GM12874 (cell line): Measurements from ENCODE around the gene ZNF408.

Source experiments
- CTCF ChIP-seq: IDR thresholded peaks from 2 replicates; pipeline ENCODE4 v1.5.1; 2011; ENCODE audit warnings: low read depth, mild to moderate bottlenecking, control low read depth, low read length, moderate library complexity; ENCODE audit not compliant: insufficient read depth

ZNF408 gene

DNA sequence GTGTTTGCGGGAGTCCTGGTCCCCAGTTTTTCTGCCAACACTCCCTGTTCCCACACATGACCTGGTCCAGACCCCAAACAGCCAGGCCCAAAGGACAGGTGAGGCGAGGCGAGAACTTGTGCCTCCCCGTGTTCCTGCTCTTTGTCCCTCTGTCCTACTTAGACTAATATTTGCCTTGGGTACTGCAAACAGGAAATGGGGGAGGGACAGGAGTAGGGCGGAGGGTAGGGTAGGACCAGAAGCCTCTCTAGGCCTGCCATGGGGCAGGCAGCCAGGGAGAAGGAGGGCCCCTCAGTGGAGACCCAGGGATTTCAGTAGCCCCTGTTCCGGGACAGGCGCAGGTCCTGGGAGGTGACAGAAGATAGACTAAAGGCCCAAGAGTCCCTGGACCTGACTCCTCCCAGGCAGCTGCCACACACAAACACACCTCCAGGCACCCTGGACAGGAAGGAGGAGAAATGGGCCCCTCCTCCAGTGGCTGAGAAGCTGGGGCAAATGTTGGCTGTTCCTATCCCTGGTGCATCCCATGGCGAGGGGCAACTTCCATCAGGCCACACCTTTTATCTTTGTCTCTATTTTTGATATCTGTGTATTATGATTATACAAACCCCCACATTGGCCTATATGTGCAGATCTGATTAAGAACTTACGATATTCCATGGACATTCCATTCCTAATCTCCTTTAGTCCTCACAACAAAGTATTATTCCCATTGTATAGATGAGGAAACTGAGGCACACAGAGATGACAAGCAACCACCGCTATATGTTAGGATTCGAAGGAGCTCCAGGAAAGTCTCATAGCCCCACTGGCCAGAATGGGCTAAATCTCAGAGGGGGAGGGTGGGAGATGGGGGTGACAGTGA, 17.6 kb downstream of the ZNF408 start:
- TF ChIP-seq CTCF, result no peak

DNA sequence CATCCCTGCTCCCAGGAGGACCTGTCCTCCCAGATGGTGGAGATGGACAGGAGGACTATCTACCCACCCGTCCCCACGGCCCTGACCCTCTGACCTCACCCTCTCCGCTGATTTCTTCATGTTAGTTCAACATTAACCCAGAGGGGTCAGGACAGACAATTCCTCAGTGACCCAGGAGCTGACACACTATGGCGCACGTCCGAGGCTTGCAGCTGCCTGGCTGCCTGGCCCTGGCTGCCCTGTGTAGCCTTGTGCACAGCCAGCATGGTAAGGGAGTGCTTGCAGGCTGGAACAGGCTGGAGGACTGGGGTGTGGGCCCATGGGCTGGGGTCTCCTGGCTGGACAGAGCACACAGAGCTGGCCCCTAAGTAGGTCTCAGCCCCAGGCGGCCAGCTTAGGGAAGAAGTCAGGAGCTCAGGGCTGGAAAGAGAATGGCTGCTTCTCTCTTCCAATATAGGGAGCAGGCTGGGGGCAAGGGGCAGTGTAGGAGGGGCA, 18.3 kb downstream of the ZNF408 start, which contains the start of gene F2:
TSS of gene F2 (plus strand) at position 166 of the 495 bp plus-strand sequence. CDS start at position 189, 23 bp downstream.
- TF ChIP-seq CTCF, result no peak

GRCh38 chr11:46719543-46720218, 18.9 kb downstream of the ZNF408 start:
- no peak for TF ChIP-seq CTCF

- no peak for TF ChIP-seq CTCF
Measured at GRCh38 chr11:46721286-46721685, 20.5 kb downstream of the ZNF408 start.

GRCh38 chr11:46722566-46723358, 21.9 kb downstream of the ZNF408 start:
- no peak for TF ChIP-seq CTCF

DNA sequence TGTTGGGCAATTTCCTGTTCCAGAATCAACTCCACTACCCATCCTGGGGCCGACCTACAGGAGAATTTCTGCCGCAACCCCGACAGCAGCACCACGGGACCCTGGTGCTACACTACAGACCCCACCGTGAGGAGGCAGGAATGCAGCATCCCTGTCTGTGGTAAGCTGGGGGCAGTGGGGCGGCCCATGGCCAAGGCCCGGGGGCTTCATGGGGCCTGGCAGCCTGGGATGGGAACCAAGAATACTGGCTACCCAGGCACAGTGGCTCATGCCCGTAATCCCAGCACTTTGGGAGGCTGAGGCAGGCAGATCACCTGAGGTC, 22.5 kb downstream of the ZNF408 start:
- TF ChIP-seq CTCF, result no peak

DNA sequence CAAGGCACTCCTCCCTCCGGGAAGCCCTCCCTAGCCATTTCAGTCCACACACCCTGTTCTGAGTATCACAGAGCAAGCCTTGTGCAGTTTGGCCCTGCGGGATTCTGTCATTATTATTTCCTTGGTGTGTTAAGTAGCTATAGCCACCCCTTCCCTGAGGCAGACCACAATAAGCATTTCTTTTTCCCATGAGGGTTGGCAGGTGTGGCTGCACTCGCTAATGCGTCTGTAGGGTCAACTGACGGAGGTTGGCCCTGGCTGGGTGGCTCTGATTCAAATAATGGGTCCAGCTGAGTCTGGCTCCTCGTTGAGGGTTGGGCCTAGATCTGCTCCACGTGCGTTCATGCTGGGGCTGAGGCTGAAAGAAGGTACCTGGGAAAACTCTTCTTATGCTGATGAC, 23.3 kb downstream of the ZNF408 start:
- TF ChIP-seq CTCF, result no peak
